Esophagus muscularis mucosa (tissue), 4 donors: ENCODE measurements around the gene STAG2. TPM values are rescaled to one million over a fixed set of nuclear protein-coding genes. Genes with fewer than 3 reads are reported as not detected.

Experiments used
- DNase-seq: peaks from one replicate; pipeline ENCODE4 v3.0.0-alpha.2; 2017; ENCODE audit errors: extremely low spot score
- H3K27ac ChIP-seq, 4 donors: fragments of 200-600 bp; sonication (generic); replicated peaks in 1 of 4; 1 replicate in 3 of 4; 2 replicates in 1 of 4; pipeline ENCODE4 v1.5.1; 2016 to 2019; ENCODE audit warnings: mild to moderate bottlenecking in 1 of 4
- H3K27me3 ChIP-seq, 4 donors: fragments of 200-600 bp; sonication (generic); one replicate each; pipeline versions ENCODE4 v1.5.1 to v1.6.0; 2016 to 2019
- H3K36me3 ChIP-seq, 4 donors: fragments of 200-600 bp; sonication (generic); one replicate each; pipeline ENCODE4 v1.5.1; 2016 to 2019
- H3K4me1 ChIP-seq, 4 donors: fragments of 200-600 bp; sonication (generic); one replicate each; pipeline ENCODE4 v1.5.1; 2016 to 2019
- H3K4me3 ChIP-seq, 4 donors: fragments of 200-600 bp; sonication (generic); 1 replicate in 2 of 4; 2 replicates in 2 of 4; pipeline ENCODE4 v1.5.1; 2016 to 2019; ENCODE audit warnings: mild to moderate bottlenecking in 4 of 4, moderate library complexity in 1 of 4
- H3K9me3 ChIP-seq, 4 donors: fragments of 200-600 bp; sonication (generic); 1 replicate in 3 of 4; 2 replicates in 1 of 4; pipeline ENCODE4 v1.5.1; 2016 to 2019
- CTCF ChIP-seq, 3 experiments: fragments of 200-600 bp in 2 of 3; fragments of 450-650 bp in 1 of 3; sonication (generic) in 2 of 3; IDR thresholded peaks; one replicate each; pipeline ENCODE4 v1.5.1; 2017 to 2019; ENCODE audit warnings: antibody characterized with exemption in 3 of 3, mild to moderate bottlenecking in 2 of 3, moderate library complexity in 1 of 3
- EP300 ChIP-seq: sonication (generic); formaldehyde crosslinking; IDR thresholded peaks from one replicate; pipeline ENCODE4 v1.6.1; 2017; ENCODE audit warnings: antibody characterized with exemption
- POLR2A ChIP-seq: fragments of 450-650 bp; IDR thresholded peaks from one replicate; pipeline ENCODE4 v1.6.1; 2017; ENCODE audit warnings: antibody characterized with exemption, moderate library complexity, mild to moderate bottlenecking, low read depth
- POLR2AphosphoS5 ChIP-seq, 2 donors: sonication (generic); formaldehyde crosslinking; IDR thresholded peaks; one replicate each; pipeline ENCODE4 v1.6.1; 2017; ENCODE audit warnings: antibody characterized with exemption in 2 of 2
- WGBS: methylation state at CpG from one replicate; pipeline ENCODE4 v1.1.5; 2018; 5-methylcytosine and 5-hydroxymethylcytosine counted together
- intact Hi-C: fragments of 100-400 bp; cut with DNase I; formaldehyde crosslinking; loops from one replicate; pipeline ENCODE4 v1.15.1; 2023
- total RNA-seq, 4 donors: library from RNA; depleted of rRNA; stranded (reverse); fragments of >200 nt; gene quantifications; one replicate each; pipeline versions ENCODE4 v1.1.0 to v1.2.1, GENCODE V29; 2016

STAG2 gene
- total RNA-seq, 4 donors from 2014 or later: 60.6 to 94.3 (median 84.7) TPM

- no peaks in the 10 kb centered on the region for H3K9me3 ChIP-seq
- H3K4me1 ChIP-seq: peaks cover 3 to 38% (median 23%) of the 10 kb centered on the region in 4 donors
- H3K4me3 ChIP-seq: no peak overlapping the region
- WGBS: 100% methylated on average over 1 of the region's 1 CpG
- no peaks in the 10 kb centered on the region for H3K27me3 ChIP-seq
- H3K36me3 ChIP-seq: no peaks in the 10 kb centered on the region
- no peak overlapping the region for H3K27ac ChIP-seq
- DNase-seq: no peak
- intact Hi-C loops: no loop called here
- TF ChIP-seq CTCF (IDR thresholded peaks at IDR 0.05): no peak
- TF ChIP-seq POLR2AphosphoS5 (IDR thresholded peaks at IDR 0.05): no peak
- no peak for TF ChIP-seq POLR2A
- no peak for TF ChIP-seq EP300
These were observed 54.2 kb downstream of the STAG2 start for GRCh38 chrX:124015721-124016120.

- intact Hi-C loops: no loop called here
- H3K27ac ChIP-seq: no peak overlapping the region
- TF ChIP-seq CTCF (IDR thresholded peaks at IDR 0.05) (no peak), EP300 (no peak)
- H3K36me3 ChIP-seq: no peaks in the 10 kb centered on the region
- H3K4me3 ChIP-seq: no peak overlapping the region
- no peaks in the 10 kb centered on the region for H3K27me3 ChIP-seq
- H3K9me3 ChIP-seq: no peaks in the 10 kb centered on the region
- H3K4me1 ChIP-seq: peaks cover 3 to 46% (median 26%) of the 10 kb centered on the region in 4 donors
- no peak for DNase-seq
- WGBS: 84% methylated on average over 1 of the region's 1 CpG
These were observed 55.3 kb downstream of the STAG2 start for GRCh38 chrX:124016825-124017224.

- no peaks in the 10 kb centered on the region for H3K36me3 ChIP-seq
- DNase-seq: no peak
- H3K9me3 ChIP-seq: no peaks in the 10 kb centered on the region
- no peaks in the 10 kb centered on the region for H3K27me3 ChIP-seq
- 72% methylated on average over 1 of the region's 1 CpG for WGBS
- peaks cover 3 to 49% (median 29%) of the 10 kb centered on the region in 4 donors for H3K4me1 ChIP-seq
- no peak overlapping the region for H3K27ac ChIP-seq
- intact Hi-C loops: no loop called here
- TF ChIP-seq CTCF (IDR thresholded peaks at IDR 0.05): no peak
- no peak for TF ChIP-seq EP300
- TF ChIP-seq POLR2AphosphoS5 (IDR thresholded peaks at IDR 0.05): no peak
- TF ChIP-seq POLR2A: no peak
- H3K4me3 ChIP-seq: no peak overlapping the region
These were observed 56.5 kb downstream of the STAG2 start for GRCh38 chrX:124018023-124018422.

- no peak overlapping the region for H3K27ac ChIP-seq
- peaks cover 0 to 16% (median 7%) of the 10 kb centered on the region in 4 donors for H3K36me3 ChIP-seq
- no peaks in the 10 kb centered on the region for H3K9me3 ChIP-seq
- 57% methylated on average over 3 of the region's 3 CpGs for WGBS
- no peak for DNase-seq
- intact Hi-C loops: no loop called here
- TF ChIP-seq CTCF (IDR thresholded peaks at IDR 0.05): no peak
- no peak for TF ChIP-seq POLR2A
- TF ChIP-seq EP300: no peak
- no peak for TF ChIP-seq POLR2AphosphoS5 (IDR thresholded peaks at IDR 0.05)
- peaks cover 0 to 23% (median 12%) of the 10 kb centered on the region in 4 donors for H3K4me1 ChIP-seq
- no peak overlapping the region for H3K4me3 ChIP-seq
- H3K27me3 ChIP-seq: no peaks in the 10 kb centered on the region
These were observed 62.3 kb downstream of the STAG2 start for GRCh38 chrX:124023838-124024238.

- H3K9me3 ChIP-seq: no peaks in the 10 kb centered on the region
- peaks cover 0 to 13% (median 5%) of the 10 kb centered on the region in 4 donors for H3K4me1 ChIP-seq
- intact Hi-C loops: no loop called here
- no peak overlapping the region for H3K4me3 ChIP-seq
- H3K27ac ChIP-seq: no peak overlapping the region
- 94% methylated on average over 1 of the region's 1 CpG for WGBS
- TF ChIP-seq POLR2AphosphoS5 (IDR thresholded peaks at IDR 0.05) (no peak), EP300 (no peak), POLR2A (no peak), CTCF (IDR thresholded peaks at IDR 0.05) (no peak)
- DNase-seq: no peak
- H3K36me3 ChIP-seq: peaks cover 0 to 18% (median 8%) of the 10 kb centered on the region in 4 donors
- H3K27me3 ChIP-seq: no peaks in the 10 kb centered on the region
These were observed 65.0 kb downstream of the STAG2 start for GRCh38 chrX:124026529-124026928.
